Liver (tissue), 9 donors: ENCODE data around the gene DDX41. TPM values are rescaled to one million over a fixed set of nuclear protein-coding genes. Genes with fewer than 3 reads are reported as not detected.

Experiments used
- DNase-seq: peaks from one replicate; pipeline ENCODE4 v3.0.0-alpha.2; 2017; ENCODE audit warnings: low spot score
- H3K27ac ChIP-seq, 2 donors: one replicate each; pipeline ENCODE4 v1.7.0; 2013; ENCODE audit warnings: inconsistent platforms in 2 of 2, low read length in 2 of 2, control low read depth in 1 of 2, low read depth in 1 of 2, mild to moderate bottlenecking in 1 of 2
- H3K27me3 ChIP-seq, 4 donors: one replicate each; pipeline versions ENCODE4 v1.6.1 to v1.7.0; 2013; ENCODE audit warnings: low read length in 3 of 4, inconsistent platforms in 1 of 4, mild to moderate bottlenecking in 1 of 4, moderate library complexity in 1 of 4; ENCODE audit not compliant: control insufficient read depth in 4 of 4, insufficient read depth in 4 of 4
- H3K36me3 ChIP-seq, 4 donors: one replicate each; pipeline versions ENCODE4 v1.6.1 to v1.7.0; 2013; ENCODE audit warnings: low read length in 3 of 4, mild to moderate bottlenecking in 3 of 4, low read depth in 1 of 4, moderate library complexity in 1 of 4; ENCODE audit not compliant: control insufficient read depth in 4 of 4, insufficient read depth in 3 of 4
- H3K4me1 ChIP-seq, 4 donors: one replicate each; pipeline versions ENCODE4 v1.6.1 to v1.7.0; 2013; ENCODE audit warnings: low read length in 3 of 4, mild to moderate bottlenecking in 3 of 4, moderate library complexity in 1 of 4; ENCODE audit not compliant: control insufficient read depth in 4 of 4, insufficient read depth in 4 of 4
- H3K4me3 ChIP-seq, 3 donors: one replicate each; pipeline versions ENCODE4 v1.6.1 to v1.7.0; 2013; ENCODE audit warnings: low read length in 3 of 3, control low read depth in 1 of 3, low read depth in 1 of 3, mild to moderate bottlenecking in 1 of 3
- H3K9ac ChIP-seq, 2 donors: one replicate each; pipeline ENCODE4 v1.7.0; 2013; ENCODE audit warnings: low read length in 2 of 2, mild to moderate bottlenecking in 2 of 2, moderate library complexity in 2 of 2, control low read depth in 1 of 2, low read depth in 1 of 2
- H3K9me3 ChIP-seq, 4 donors: one replicate each; pipeline versions ENCODE4 v1.6.1 to v1.7.0; 2013; ENCODE audit warnings: low read length in 3 of 4; ENCODE audit not compliant: control insufficient read depth in 4 of 4
- FOXA1 ChIP-seq: IDR thresholded peaks from 2 replicates; pipeline ENCODE4 v1.6.1; 2016; ENCODE audit warnings: antibody characterized with exemption
- FOXA2 ChIP-seq: IDR thresholded peaks from 2 replicates; pipeline ENCODE4 v1.6.1; 2016; ENCODE audit warnings: antibody characterized with exemption
- GABPA ChIP-seq, 2 donors: IDR thresholded peaks in 1 of 2; conservative IDR thresholded peaks in 1 of 2; 2 replicates each; pipeline ENCODE4 v1.6.1; 2016; ENCODE audit warnings: antibody characterized with exemption in 2 of 2, mild to moderate bottlenecking in 1 of 2, moderate library complexity in 1 of 2
- HNF4G ChIP-seq: IDR thresholded peaks from 2 replicates; pipeline ENCODE4 v1.6.1; 2016; ENCODE audit warnings: antibody characterized with exemption
- JUND ChIP-seq, 2 donors: IDR thresholded peaks; 2 replicates each; pipeline ENCODE4 v1.6.1; 2016; ENCODE audit warnings: antibody characterized with exemption in 2 of 2
- RAD21 ChIP-seq, 2 donors: IDR thresholded peaks; 2 replicates each; pipeline ENCODE4 v1.6.1; 2016; ENCODE audit warnings: antibody characterized with exemption in 2 of 2, mild to moderate bottlenecking in 2 of 2
- RXRA ChIP-seq, 2 donors: IDR thresholded peaks; 2 replicates each; pipeline ENCODE4 v1.6.1; 2017 to 2018; ENCODE audit warnings: antibody characterized with exemption in 2 of 2, mild to moderate bottlenecking in 1 of 2
- TAF1 ChIP-seq: conservative IDR thresholded peaks from 2 replicates; pipeline ENCODE4 v1.6.1; 2016; ENCODE audit warnings: antibody characterized with exemption, mild to moderate bottlenecking
- WGBS: extraction: QIAGEN DNeasy Blood & Tissue Kit; methylation state at CpG from one replicate; pipeline ENCODE4 v1.1.7; 2013; 5-methylcytosine and 5-hydroxymethylcytosine counted together
- polyA plus RNA-seq, 2 donors: library from polyadenylated mRNA; stranded (reverse) in 1 of 2; unstranded in 1 of 2; fragments of 200-250 nt in 1 of 2; fragments of >200 nt in 1 of 2; fragmentation: Nextera tagmentation in 1 of 2; extraction: Ambion mirVana in 1 of 2; gene quantifications; one replicate each; pipeline versions ENCODE4 v1.2.1 to v1.2.3, GENCODE V29; 2013 to 2015
- total RNA-seq, 2 donors: library from RNA; depleted of rRNA; stranded (reverse); fragments of >200 nt; gene quantifications; one replicate each; pipeline ENCODE4 v1.2.3, GENCODE V29; 2014
- TF ChIP-seq, protein P1 (sequence below): IDR thresholded peaks from 2 replicates; pipeline ENCODE4 v1.6.1; 2016; ENCODE audit warnings: antibody characterized with exemption
- TF ChIP-seq, protein P2 (sequence below): IDR thresholded peaks from 2 replicates; pipeline ENCODE4 v1.6.1; 2016; ENCODE audit warnings: antibody characterized with exemption
- TF ChIP-seq, protein P3 (sequence below): IDR thresholded peaks from 2 replicates; pipeline ENCODE4 v1.6.1; 2016; ENCODE audit warnings: antibody characterized with exemption
- TF ChIP-seq, protein P4 (sequence below): IDR thresholded peaks from 2 replicates; pipeline ENCODE4 v1.6.1; 2016; ENCODE audit warnings: antibody characterized with exemption, mild to moderate bottlenecking
- TF ChIP-seq, protein P5 (sequence below): fragments of 150-350 bp; IDR thresholded peaks from 2 replicates; pipeline ENCODE4 v1.5.1; 2017; ENCODE audit warnings: improper control_type of control experiment, low read depth, low read length; ENCODE audit not compliant: missing input control
- donor health status: healthy.
- donor health status: healthy.
- donor health status: healthy.
- donor health status: healthy.
- donor health status: healthy.

The DDX41 gene
- total and polyA plus RNA-seq, 4 donors, result 20.4 to 58.5 (median 45.6) TPM

DNA sequence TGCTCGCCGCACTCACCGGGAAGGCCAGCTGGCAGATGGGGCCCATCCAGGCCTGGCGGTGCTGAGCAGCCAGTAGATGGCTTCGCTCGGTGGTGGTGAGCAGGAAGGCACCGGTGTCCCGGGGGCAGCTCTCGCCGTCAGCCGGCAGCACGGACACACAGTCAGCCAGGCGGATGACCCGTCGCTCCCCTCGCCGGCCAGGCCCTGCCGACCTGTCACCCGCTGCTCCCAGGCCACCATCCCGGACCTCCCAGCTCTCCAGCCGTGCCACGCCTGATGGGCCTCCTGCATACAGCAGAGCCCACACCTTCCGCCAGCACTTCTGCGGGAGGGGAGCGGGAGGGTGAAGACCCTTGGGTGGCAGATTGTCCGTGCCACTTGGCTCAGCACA, 8.5 kb downstream of the DDX41 start:
- H3K36me3 ChIP-seq, result peaks cover 3 to 26% (median 7%) of the 10 kb centered on the region in 4 donors
- peak overlapping the region in 1 of 3 donors; percentile 17 for H3K4me3 ChIP-seq
- no peaks in the 10 kb centered on the region for H3K27me3 ChIP-seq
- peak overlapping the region in 1 of 2 donors; percentile 81 for H3K27ac ChIP-seq
- peaks cover 0 to 8% (median under 1%) of the 10 kb centered on the region in 4 donors for H3K4me1 ChIP-seq
- TF ChIP-seq FOXA1, result no peak
- TF ChIP-seq HNF4G, result no peak
- no peak for TF ChIP-seq GABPA (IDR thresholded peaks at IDR 0.05 in 1 of 2, conservative IDR thresholded peaks at IDR 0.05 in 1 of 2)
- TF ChIP-seq JUND (IDR thresholded peaks at IDR 0.05), result no peak
- TF ChIP-seq, protein P1, sequence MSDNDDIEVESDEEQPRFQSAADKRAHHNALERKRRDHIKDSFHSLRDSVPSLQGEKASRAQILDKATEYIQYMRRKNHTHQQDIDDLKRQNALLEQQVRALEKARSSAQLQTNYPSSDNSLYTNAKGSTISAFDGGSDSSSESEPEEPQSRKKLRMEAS, result no peak
- TF ChIP-seq RXRA (IDR thresholded peaks at IDR 0.05), result no peak
- TF ChIP-seq, protein P2, sequence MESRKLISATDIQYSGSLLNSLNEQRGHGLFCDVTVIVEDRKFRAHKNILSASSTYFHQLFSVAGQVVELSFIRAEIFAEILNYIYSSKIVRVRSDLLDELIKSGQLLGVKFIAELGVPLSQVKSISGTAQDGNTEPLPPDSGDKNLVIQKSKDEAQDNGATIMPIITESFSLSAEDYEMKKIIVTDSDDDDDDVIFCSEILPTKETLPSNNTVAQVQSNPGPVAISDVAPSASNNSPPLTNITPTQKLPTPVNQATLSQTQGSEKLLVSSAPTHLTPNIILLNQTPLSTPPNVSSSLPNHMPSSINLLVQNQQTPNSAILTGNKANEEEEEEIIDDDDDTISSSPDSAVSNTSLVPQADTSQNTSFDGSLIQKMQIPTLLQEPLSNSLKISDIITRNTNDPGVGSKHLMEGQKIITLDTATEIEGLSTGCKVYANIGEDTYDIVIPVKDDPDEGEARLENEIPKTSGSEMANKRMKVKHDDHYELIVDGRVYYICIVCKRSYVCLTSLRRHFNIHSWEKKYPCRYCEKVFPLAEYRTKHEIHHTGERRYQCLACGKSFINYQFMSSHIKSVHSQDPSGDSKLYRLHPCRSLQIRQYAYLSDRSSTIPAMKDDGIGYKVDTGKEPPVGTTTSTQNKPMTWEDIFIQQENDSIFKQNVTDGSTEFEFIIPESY, result no peak
- TF ChIP-seq FOXA2, result no peak
- TF ChIP-seq TAF1, result no peak
- TF ChIP-seq, protein P3, sequence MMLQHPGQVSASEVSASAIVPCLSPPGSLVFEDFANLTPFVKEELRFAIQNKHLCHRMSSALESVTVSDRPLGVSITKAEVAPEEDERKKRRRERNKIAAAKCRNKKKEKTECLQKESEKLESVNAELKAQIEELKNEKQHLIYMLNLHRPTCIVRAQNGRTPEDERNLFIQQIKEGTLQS, result no peak
- TF ChIP-seq, protein P4, sequence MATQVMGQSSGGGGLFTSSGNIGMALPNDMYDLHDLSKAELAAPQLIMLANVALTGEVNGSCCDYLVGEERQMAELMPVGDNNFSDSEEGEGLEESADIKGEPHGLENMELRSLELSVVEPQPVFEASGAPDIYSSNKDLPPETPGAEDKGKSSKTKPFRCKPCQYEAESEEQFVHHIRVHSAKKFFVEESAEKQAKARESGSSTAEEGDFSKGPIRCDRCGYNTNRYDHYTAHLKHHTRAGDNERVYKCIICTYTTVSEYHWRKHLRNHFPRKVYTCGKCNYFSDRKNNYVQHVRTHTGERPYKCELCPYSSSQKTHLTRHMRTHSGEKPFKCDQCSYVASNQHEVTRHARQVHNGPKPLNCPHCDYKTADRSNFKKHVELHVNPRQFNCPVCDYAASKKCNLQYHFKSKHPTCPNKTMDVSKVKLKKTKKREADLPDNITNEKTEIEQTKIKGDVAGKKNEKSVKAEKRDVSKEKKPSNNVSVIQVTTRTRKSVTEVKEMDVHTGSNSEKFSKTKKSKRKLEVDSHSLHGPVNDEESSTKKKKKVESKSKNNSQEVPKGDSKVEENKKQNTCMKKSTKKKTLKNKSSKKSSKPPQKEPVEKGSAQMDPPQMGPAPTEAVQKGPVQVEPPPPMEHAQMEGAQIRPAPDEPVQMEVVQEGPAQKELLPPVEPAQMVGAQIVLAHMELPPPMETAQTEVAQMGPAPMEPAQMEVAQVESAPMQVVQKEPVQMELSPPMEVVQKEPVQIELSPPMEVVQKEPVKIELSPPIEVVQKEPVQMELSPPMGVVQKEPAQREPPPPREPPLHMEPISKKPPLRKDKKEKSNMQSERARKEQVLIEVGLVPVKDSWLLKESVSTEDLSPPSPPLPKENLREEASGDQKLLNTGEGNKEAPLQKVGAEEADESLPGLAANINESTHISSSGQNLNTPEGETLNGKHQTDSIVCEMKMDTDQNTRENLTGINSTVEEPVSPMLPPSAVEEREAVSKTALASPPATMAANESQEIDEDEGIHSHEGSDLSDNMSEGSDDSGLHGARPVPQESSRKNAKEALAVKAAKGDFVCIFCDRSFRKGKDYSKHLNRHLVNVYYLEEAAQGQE, result no peak
- no peak overlapping the region for H3K9ac ChIP-seq
- no peak for DNase-seq
- WGBS, result 85% methylated on average over 26 of the region's 26 CpGs
- H3K9me3 ChIP-seq, result no peaks in the 10 kb centered on the region

DNA sequence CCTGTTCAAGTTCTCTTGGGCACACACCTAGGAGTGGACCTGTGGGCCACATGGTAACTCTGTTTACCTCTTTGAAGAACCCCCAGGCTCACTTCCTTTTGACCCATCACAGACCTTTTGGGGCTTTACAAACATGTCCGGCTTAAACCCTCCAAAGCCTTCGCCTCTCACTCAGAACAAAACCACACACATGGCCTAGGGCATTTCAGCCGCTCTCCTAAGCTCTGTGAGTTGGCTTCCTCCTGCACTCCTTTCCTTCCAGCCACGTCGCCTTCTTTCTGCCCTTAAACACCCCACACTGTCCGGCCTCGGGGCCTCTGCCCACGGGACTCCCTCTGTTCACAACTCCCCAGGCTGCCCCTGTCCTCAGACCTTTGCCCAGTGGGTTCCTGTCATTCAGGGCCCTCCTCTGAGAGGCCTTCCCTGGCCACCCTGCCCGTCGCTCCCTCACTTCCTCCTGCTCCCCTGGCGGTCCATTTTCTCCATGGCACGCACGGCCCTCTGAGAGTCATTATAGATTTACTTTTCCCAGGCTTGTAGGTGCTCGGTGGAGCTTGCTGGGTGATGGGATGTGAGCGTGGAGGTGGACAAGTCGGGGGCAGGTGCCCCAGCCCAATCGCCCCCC, 9.1 kb downstream of the DDX41 start:
- Histone ChIP-seq H3K27me3 (no peaks in the 10 kb centered on the region), H3K4me1 (peaks cover 0 to 3% (median 0%) of the 10 kb centered on the region in 4 donors), H3K36me3 (peaks cover 3 to 21% (median 5%) of the 10 kb centered on the region in 4 donors), H3K4me3 (no peak overlapping the region), H3K27ac (peak overlapping the region in 1 of 2 donors; percentile 81), H3K9ac (no peak overlapping the region), H3K9me3 (no peaks in the 10 kb centered on the region)
- 80% methylated on average over 17 of the region's 17 CpGs for WGBS
- DNase-seq, result no peak
- TF ChIP-seq RAD21 (IDR thresholded peaks at IDR 0.05) (no peak), HNF4G (no peak)
- TF ChIP-seq, protein P5, sequence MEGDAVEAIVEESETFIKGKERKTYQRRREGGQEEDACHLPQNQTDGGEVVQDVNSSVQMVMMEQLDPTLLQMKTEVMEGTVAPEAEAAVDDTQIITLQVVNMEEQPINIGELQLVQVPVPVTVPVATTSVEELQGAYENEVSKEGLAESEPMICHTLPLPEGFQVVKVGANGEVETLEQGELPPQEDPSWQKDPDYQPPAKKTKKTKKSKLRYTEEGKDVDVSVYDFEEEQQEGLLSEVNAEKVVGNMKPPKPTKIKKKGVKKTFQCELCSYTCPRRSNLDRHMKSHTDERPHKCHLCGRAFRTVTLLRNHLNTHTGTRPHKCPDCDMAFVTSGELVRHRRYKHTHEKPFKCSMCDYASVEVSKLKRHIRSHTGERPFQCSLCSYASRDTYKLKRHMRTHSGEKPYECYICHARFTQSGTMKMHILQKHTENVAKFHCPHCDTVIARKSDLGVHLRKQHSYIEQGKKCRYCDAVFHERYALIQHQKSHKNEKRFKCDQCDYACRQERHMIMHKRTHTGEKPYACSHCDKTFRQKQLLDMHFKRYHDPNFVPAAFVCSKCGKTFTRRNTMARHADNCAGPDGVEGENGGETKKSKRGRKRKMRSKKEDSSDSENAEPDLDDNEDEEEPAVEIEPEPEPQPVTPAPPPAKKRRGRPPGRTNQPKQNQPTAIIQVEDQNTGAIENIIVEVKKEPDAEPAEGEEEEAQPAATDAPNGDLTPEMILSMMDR, result no peak
- TF ChIP-seq, protein P2, result no peak
